Measurements from ENCODE around the gene CDK12.

The CDK12 gene

GRCh38 chr17:39549747-39550573 lies 88.7 kb downstream of the CDK12 start:
- DNase-seq = no peak

- DNase-seq = no peak
These were observed 90.6 kb downstream of the CDK12 start for GRCh38 chr17:39551879-39552278.

GRCh38 chr17:39553341-39553945 lies 92.2 kb downstream of the CDK12 start:
- DNase-seq = no peak

- DNase-seq = no peak
These were observed 94.1 kb downstream of the CDK12 start for GRCh38 chr17:39555368-39555767.

GRCh38 chr17:39556423-39556822 lies 95.1 kb downstream of the CDK12 start:
- no peak for DNase-seq

- DNase-seq = no peak
These were observed 101.1 kb downstream of the CDK12 start for GRCh38 chr17:39562395-39562794.

GRCh38 chr17:39562976-39563375 lies 101.7 kb downstream of the CDK12 start:
- no peak for DNase-seq

- DNase-seq = no peak
These were observed 102.2 kb downstream of the CDK12 start for GRCh38 chr17:39563476-39563875.

GRCh38 chr17:39564211-39564848 lies 103.0 kb downstream of the CDK12 start:
- no peak for DNase-seq

- DNase-seq = no peak
These were observed 105.0 kb downstream of the CDK12 start for GRCh38 chr17:39566094-39566850.

GRCh38 chr17:39568702-39569101 lies 107.4 kb downstream of the CDK12 start:
- no peak for DNase-seq

- no peak for DNase-seq
These were observed 107.8 kb downstream of the CDK12 start for GRCh38 chr17:39569126-39569525.

- no peak for DNase-seq
These were observed 110.8 kb downstream of the CDK12 start for GRCh38 chr17:39572121-39572520.

GRCh38 chr17:39573447-39574298 lies 112.4 kb downstream of the CDK12 start:
- DNase-seq = no peak

GRCh38 chr17:39576187-39576586 lies 114.9 kb downstream of the CDK12 start:
- no peak for DNase-seq

- DNase-seq = no peak
These were observed 117.0 kb downstream of the CDK12 start for GRCh38 chr17:39578272-39578671.

- no peak for DNase-seq
These were observed 118.2 kb downstream of the CDK12 start for GRCh38 chr17:39579318-39580081.

- DNase-seq = no peak
These were observed 118.8 kb downstream of the CDK12 start for GRCh38 chr17:39580082-39580468.

- DNase-seq = no peak
These were observed 119.9 kb downstream of the CDK12 start for GRCh38 chr17:39581071-39581758.

GRCh38 chr17:39581759-39582085 lies 120.4 kb downstream of the CDK12 start:
- DNase-seq = no peak

- no peak for DNase-seq
These were observed 121.4 kb downstream of the CDK12 start for GRCh38 chr17:39582658-39583057.
